Natural killer cell (primary cell): Measurements from ENCODE around the gene ZFHX3. TPM values are rescaled to one million over a fixed set of nuclear protein-coding genes. Genes with fewer than 3 reads are reported as not detected.

Experiments used
- ATAC-seq, 3 donors: fragments of 150-1000 bp in 2 of 3; fragments of 200-7000 bp in 1 of 3; cut with Tn5 transposase; 1 replicate in 1 of 3; 2 replicates in 2 of 3; pipeline ENCODE4 v1.10.0; 2021; ENCODE audit warnings: mild to moderate bottlenecking in 2 of 3, moderate library complexity in 2 of 3
- DNase-seq, 2 donors: peaks; one replicate each; pipeline versions ENCODE4 v3.0.0 to v3.0.0-alpha.2; 2013 to 2021; ENCODE audit warnings: mixed read lengths in 1 of 2
- H3K27ac ChIP-seq: one replicate; pipeline ENCODE4 v1.5.1; 2013; ENCODE audit warnings: mild to moderate bottlenecking, low read length
- H3K27me3 ChIP-seq: one replicate; pipeline ENCODE4 v1.6.1; 2013; ENCODE audit warnings: low read length; ENCODE audit not compliant: control insufficient read depth, insufficient read depth
- H3K36me3 ChIP-seq: one replicate; pipeline ENCODE4 v1.6.1; 2013; ENCODE audit warnings: low read length; ENCODE audit not compliant: control insufficient read depth, insufficient read depth
- H3K4me1 ChIP-seq: one replicate; pipeline ENCODE4 v1.6.1; 2013; ENCODE audit warnings: low read length; ENCODE audit not compliant: control insufficient read depth, insufficient read depth
- H3K4me3 ChIP-seq: one replicate; pipeline ENCODE4 v1.5.1; 2013; ENCODE audit warnings: low read length
- H3K9me3 ChIP-seq: one replicate; pipeline ENCODE4 v1.6.1; 2013; ENCODE audit warnings: low read length; ENCODE audit not compliant: control insufficient read depth, insufficient read depth
- H3K27ac Mint-ChIP-seq, 2 donors: one replicate each; pipeline ENCODE4 v1.8.0; 2022; ENCODE audit warnings: mild to moderate bottlenecking in 2 of 2, mixed read lengths in 2 of 2, moderate library complexity in 1 of 2
- H3K27me3 Mint-ChIP-seq, 2 donors: one replicate each; pipeline ENCODE4 v1.8.0; 2022; ENCODE audit warnings: low read depth in 2 of 2, mixed read lengths in 2 of 2
- H3K36me3 Mint-ChIP-seq: one replicate; pipeline ENCODE4 v1.8.0; 2022; ENCODE audit warnings: mixed read lengths
- H3K4me1 Mint-ChIP-seq, 2 donors: one replicate each; pipeline ENCODE4 v1.8.0; 2022; ENCODE audit warnings: mixed read lengths in 2 of 2
- H3K4me3 Mint-ChIP-seq: one replicate; pipeline ENCODE4 v1.8.0; 2022; ENCODE audit warnings: mild to moderate bottlenecking, moderate library complexity, mixed read lengths
- H3K9me3 Mint-ChIP-seq, 2 donors: one replicate each; pipeline ENCODE4 v1.8.0; 2022; ENCODE audit warnings: mixed read lengths in 2 of 2
- CTCF ChIP-seq: fragments of 200-600 bp; IDR thresholded peaks from one replicate; pipeline ENCODE4 v1.8.0; 2022; ENCODE audit warnings: antibody characterized with exemption
- WGBS: methylation state at CpG from one replicate; pipeline ENCODE4 v1.1.7; 2013; ENCODE audit warnings: missing lambda C conversion rate; ENCODE audit not compliant: insufficient coverage; 5-methylcytosine and 5-hydroxymethylcytosine counted together
- intact Hi-C: fragments of 100-400 bp; cut with micrococcal nuclease; formaldehyde crosslinking; loops from one replicate; pipeline ENCODE4 v1.14.2; 2022
- total RNA-seq, 4 donors: library from RNA; stranded (reverse); fragments of 120-200 nt in 1 of 4; gene quantifications; one replicate each; pipeline versions ENCODE4 v1.2.3 to v1.2.4, GENCODE V29; 2013 to 2022

ZFHX3 gene
- total RNA-seq, 3 donors from 2014 or later (not counting 1 experiment from before 2014, with no cell fraction given), result 5.8 to 7.8 (median 7.5) TPM

- DNase-seq (no peak), ATAC-seq (no peak)
- WGBS, result 94% methylated on average over 9 of the region's 11 CpGs
- TF ChIP-seq CTCF, result no peak
- Histone ChIP-seq H3K4me3 (no peak overlapping the region), H3K36me3 (no peaks in the 10 kb centered on the region), H3K9me3 (no peaks in the 10 kb centered on the region), H3K4me1 (no peaks in the 10 kb centered on the region), H3K27me3 (no peaks in the 10 kb centered on the region), H3K27ac (no peak overlapping the region)
- Mint-ChIP-seq H3K27me3 (no peaks in the 10 kb centered on the region), H3K9me3 (no peaks in the 10 kb centered on the region), H3K4me1 (no peaks in the 10 kb centered on the region), H3K4me3 (no peak overlapping the region), H3K36me3 (no peaks in the 10 kb centered on the region), H3K27ac (no peak overlapping the region)
- intact Hi-C loops, result no loop called here
These were observed 221.9 kb downstream of the ZFHX3 start for GRCh38 chr16:72825912-72826621.

GRCh38 chr16:72824761-72825160 lies 223.2 kb downstream of the ZFHX3 start:
- H3K27me3 ChIP-seq, result no peaks in the 10 kb centered on the region
- Mint-ChIP-seq H3K4me1 (no peaks in the 10 kb centered on the region), H3K36me3 (no peaks in the 10 kb centered on the region), H3K4me3 (no peak overlapping the region), H3K27me3 (no peaks in the 10 kb centered on the region), H3K27ac (no peak overlapping the region), H3K9me3 (no peaks in the 10 kb centered on the region)
- H3K36me3 ChIP-seq, result no peaks in the 10 kb centered on the region
- H3K9me3 ChIP-seq, result no peaks in the 10 kb centered on the region
- DNase-seq, result no peak
- no peak for ATAC-seq
- no peak overlapping the region for H3K4me3 ChIP-seq
- intact Hi-C loops, result no loop called here
- WGBS, result 97% methylated on average over 5 of the region's 5 CpGs
- TF ChIP-seq CTCF, result no peak
- no peaks in the 10 kb centered on the region for H3K4me1 ChIP-seq
- no peak overlapping the region for H3K27ac ChIP-seq

GRCh38 chr16:72824027-72824426 lies 223.9 kb downstream of the ZFHX3 start:
- Histone ChIP-seq H3K27me3 (no peaks in the 10 kb centered on the region), H3K27ac (no peak overlapping the region), H3K4me1 (no peaks in the 10 kb centered on the region), H3K36me3 (no peaks in the 10 kb centered on the region), H3K9me3 (no peaks in the 10 kb centered on the region), H3K4me3 (no peak overlapping the region)
- ATAC-seq (no peak), DNase-seq (no peak)
- Mint-ChIP-seq H3K27me3 (no peaks in the 10 kb centered on the region), H3K4me1 (no peaks in the 10 kb centered on the region), H3K27ac (no peak overlapping the region), H3K36me3 (no peaks in the 10 kb centered on the region), H3K4me3 (no peak overlapping the region), H3K9me3 (no peaks in the 10 kb centered on the region)
- WGBS, result 90% methylated on average over 3 of the region's 4 CpGs
- intact Hi-C loops, result no loop called here
- no peak for TF ChIP-seq CTCF
